Tibial nerve (tissue), 4 donors: ENCODE data around the gene VSIG8. TPM values are rescaled to one million over a fixed set of nuclear protein-coding genes. Genes with fewer than 3 reads are reported as not detected.

Source experiments
- DNase-seq, 2 donors: peaks; one replicate each; pipeline ENCODE4 v3.0.0-alpha.2; 2019; ENCODE audit warnings: low spot score in 2 of 2
- H3K27ac ChIP-seq, 4 donors: fragments of 200-600 bp; sonication (generic) in 3 of 4; one replicate each; pipeline ENCODE4 v1.5.1; 2017 to 2019; ENCODE audit warnings: mild to moderate bottlenecking in 1 of 4
- H3K27me3 ChIP-seq, 2 donors: fragments of 200-600 bp; sonication (generic) in 1 of 2; one replicate each; pipeline versions ENCODE4 v1.5.1 to v1.6.0; 2017 to 2019
- H3K36me3 ChIP-seq, 3 donors: fragments of 200-600 bp; sonication (generic); one replicate each; pipeline ENCODE4 v1.5.1; 2018 to 2019
- H3K4me1 ChIP-seq, 4 donors: fragments of 200-600 bp; sonication (generic) in 3 of 4; one replicate each; pipeline ENCODE4 v1.5.1; 2017 to 2019
- H3K4me3 ChIP-seq, 4 donors: fragments of 200-600 bp; sonication (generic) in 3 of 4; one replicate each; pipeline ENCODE4 v1.5.1; 2017 to 2019; ENCODE audit warnings: mild to moderate bottlenecking in 1 of 4, moderate library complexity in 1 of 4
- H3K9me3 ChIP-seq, 4 donors: fragments of 200-600 bp; sonication (generic) in 3 of 4; one replicate each; pipeline ENCODE4 v1.5.1; 2017 to 2019
- CTCF ChIP-seq, 5 experiments: fragments of 200-600 bp in 3 of 5; fragments of 450-650 bp in 2 of 5; sonication (generic) in 3 of 5; IDR thresholded peaks; one replicate each; pipeline ENCODE4 v1.5.1; 2016 to 2019; ENCODE audit warnings: antibody characterized with exemption in 5 of 5, mild to moderate bottlenecking in 3 of 5, moderate library complexity in 2 of 5
- EP300 ChIP-seq, 2 donors: sonication (generic); formaldehyde crosslinking; IDR thresholded peaks; one replicate each; pipeline ENCODE4 v1.6.1; 2017; ENCODE audit warnings: antibody characterized with exemption in 2 of 2, mild to moderate bottlenecking in 1 of 2
- POLR2A ChIP-seq, 2 donors: fragments of 450-650 bp; IDR thresholded peaks; one replicate each; pipeline ENCODE4 v1.6.1; 2017; ENCODE audit warnings: antibody characterized with exemption in 2 of 2, mild to moderate bottlenecking in 2 of 2, moderate library complexity in 2 of 2
- WGBS, 2 donors: methylation state at CpG; one replicate each; pipeline ENCODE4 v1.1.5; 2018; 5-methylcytosine and 5-hydroxymethylcytosine counted together
- total RNA-seq, 4 donors: library from RNA; depleted of rRNA; stranded (reverse); fragments of >200 nt; gene quantifications; one replicate each; pipeline ENCODE4 v1.1.0, GENCODE V29; 2016

The VSIG8 gene
- total RNA-seq, 4 donors from 2014 or later = 0.20 TPM; not detected in 3

- Histone ChIP-seq H3K36me3 (peaks cover 0 to 27% (median 0%) of the 10 kb centered on the region in 3 donors), H3K4me3 (no peak overlapping the region), H3K27me3 (no peaks in the 10 kb centered on the region), H3K4me1 (peaks cover 0 to 10% (median 2%) of the 10 kb centered on the region in 4 donors), H3K27ac (no peak overlapping the region), H3K9me3 (no peaks in the 10 kb centered on the region)
- TF ChIP-seq CTCF (IDR thresholded peaks at IDR 0.05) = no peak
- no peak for TF ChIP-seq EP300 (IDR thresholded peaks at IDR 0.05)
- 75 to 81% methylated on average over 7 of the region's 7 CpGs for WGBS, 2 donors
- DNase-seq = no peak
Observed at GRCh38 chr1:159859767-159860322, 2.6 kb downstream of the VSIG8 start.

- peaks cover 0 to 24% (median 0%) of the 10 kb centered on the region in 3 donors for H3K36me3 ChIP-seq
- H3K27ac ChIP-seq = no peak overlapping the region
- H3K9me3 ChIP-seq = no peaks in the 10 kb centered on the region
- H3K27me3 ChIP-seq = no peaks in the 10 kb centered on the region
- no peak for TF ChIP-seq EP300 (IDR thresholded peaks at IDR 0.05)
- WGBS, 2 donors = 87 to 93% methylated on average over 6 of the region's 6 CpGs
- DNase-seq = no peak
- H3K4me3 ChIP-seq = no peak overlapping the region
- peaks cover 0 to 20% (median 12%) of the 10 kb centered on the region in 4 donors for H3K4me1 ChIP-seq
Observed at GRCh38 chr1:159857889-159858288, 4.6 kb downstream of the VSIG8 start.

- no peaks in the 10 kb centered on the region for H3K9me3 ChIP-seq
Observed at GRCh38 chr1:159856576-159856975, 5.9 kb downstream of the VSIG8 start.

GRCh38 chr1:159855709-159856108 lies 6.7 kb downstream of the VSIG8 start:
- no peaks in the 10 kb centered on the region for H3K9me3 ChIP-seq
- no peak overlapping the region for H3K4me3 ChIP-seq
- peak overlapping the region in 3 of 4 donors; percentile 94 to 97 (median 96) for H3K27ac ChIP-seq
- peaks cover 0 to 16% (median 0%) of the 10 kb centered on the region in 3 donors for H3K36me3 ChIP-seq
- 77 to 82% methylated on average over 34 of the region's 34 CpGs for WGBS, 2 donors
- H3K4me1 ChIP-seq = peaks cover 0 to 24% (median 15%) of the 10 kb centered on the region in 4 donors
- TF ChIP-seq POLR2A (IDR thresholded peaks at IDR 0.05) (no peak), CTCF (IDR thresholded peaks at IDR 0.05) (no peak)
- no peak for DNase-seq
- H3K27me3 ChIP-seq = no peaks in the 10 kb centered on the region

More at GRCh38 chr1:159856576-159856975, 5.9 kb downstream of the VSIG8 start:
- TF ChIP-seq CTCF (IDR thresholded peaks at IDR 0.05) (no peak), POLR2A (IDR thresholded peaks at IDR 0.05) (no peak), EP300 (IDR thresholded peaks at IDR 0.05) (no peak)
- Histone ChIP-seq H3K27ac (peak overlapping the region in 2 of 4 donors; percentile 94 to 97), H3K27me3 (no peaks in the 10 kb centered on the region), H3K4me1 (peaks cover 0 to 24% (median 15%) of the 10 kb centered on the region in 4 donors), H3K4me3 (no peak overlapping the region), H3K36me3 (peaks cover 0 to 16% (median 0%) of the 10 kb centered on the region in 3 donors)
- no peak for DNase-seq
- WGBS, 2 donors = 71 to 86% methylated on average over 1 of the region's 1 CpG

- H3K9me3 ChIP-seq = no peaks in the 10 kb centered on the region
- H3K4me3 ChIP-seq = peak overlapping the region; percentile 56 to 78 (median 68)
- peak overlapping the region; percentile 94 to 97 (median 96) for H3K27ac ChIP-seq
- TF ChIP-seq POLR2A (IDR thresholded peaks at IDR 0.05) = peak; percentile 45 to 87
- peak; percentile 39 to 86 for TF ChIP-seq EP300 (IDR thresholded peaks at IDR 0.05)
- peak in 2 of 5 experiments; percentile 36 to 68 for TF ChIP-seq CTCF (IDR thresholded peaks at IDR 0.05)
- WGBS, 2 donors = 0 to 1% methylated on average over 18 to 24 of the region's 59 CpGs
- peak; percentile 60 to 74 for DNase-seq
- peaks cover 0 to 16% (median 0%) of the 10 kb centered on the region in 3 donors for H3K36me3 ChIP-seq
- no peaks in the 10 kb centered on the region for H3K27me3 ChIP-seq
- H3K4me1 ChIP-seq = peaks cover 0 to 24% (median 16%) of the 10 kb centered on the region in 4 donors
Observed at GRCh38 chr1:159854693-159855192, 7.7 kb downstream of the VSIG8 start.
